ENCODE results near the gene RAB28.

DNA sequence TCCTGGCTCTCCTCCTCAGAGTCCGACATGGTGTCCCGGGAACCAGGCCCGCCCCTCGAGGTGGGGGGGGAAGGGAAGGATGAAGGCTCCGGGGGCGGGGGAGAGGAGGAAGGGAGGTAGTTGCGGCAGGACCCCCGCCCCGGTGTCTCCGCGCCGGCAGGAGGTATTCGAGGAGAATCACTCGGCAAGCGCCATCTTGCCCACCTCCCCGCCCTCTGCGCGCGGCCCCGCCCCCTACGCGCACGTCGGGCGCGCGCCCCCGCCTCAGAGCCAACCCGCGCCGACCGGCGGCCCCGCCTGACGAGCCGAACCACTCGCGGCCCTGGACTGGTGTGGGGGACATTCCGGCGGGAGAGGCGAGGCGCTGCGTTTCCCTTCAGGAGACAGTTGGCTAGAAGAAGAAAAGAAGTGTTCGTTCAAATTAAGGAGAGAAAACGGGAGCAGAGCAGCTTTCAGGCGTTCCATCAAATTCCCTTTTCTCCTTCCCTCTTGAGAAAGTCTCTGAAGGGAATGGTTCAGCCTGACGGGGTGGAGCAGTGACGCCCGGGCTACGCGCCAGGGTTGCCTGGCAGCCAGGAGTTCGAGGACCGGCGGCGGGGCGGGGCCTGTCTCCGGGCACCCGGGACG, at the start of gene RAB28:
- TF ChIP-seq RELA (CRISPR knock-in tag; IDR thresholded peaks at IDR 0.05; ENCODE audit: borderline replicate concordance) (no peak), JUN (CRISPR knock-in tag; IDR thresholded peaks at IDR 0.05) (no peak), FOXJ3 (CRISPR knock-in tag; IDR thresholded peaks at IDR 0.05; ENCODE audit: borderline replicate concordance) (no peak)
- TF ChIP-seq, protein P1, sequence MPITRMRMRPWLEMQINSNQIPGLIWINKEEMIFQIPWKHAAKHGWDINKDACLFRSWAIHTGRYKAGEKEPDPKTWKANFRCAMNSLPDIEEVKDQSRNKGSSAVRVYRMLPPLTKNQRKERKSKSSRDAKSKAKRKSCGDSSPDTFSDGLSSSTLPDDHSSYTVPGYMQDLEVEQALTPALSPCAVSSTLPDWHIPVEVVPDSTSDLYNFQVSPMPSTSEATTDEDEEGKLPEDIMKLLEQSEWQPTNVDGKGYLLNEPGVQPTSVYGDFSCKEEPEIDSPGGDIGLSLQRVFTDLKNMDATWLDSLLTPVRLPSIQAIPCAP (CRISPR knock-in tag; IDR thresholded peaks at IDR 0.05): no peak
